ENCODE data around the gene GATAD2A.

Gene GATAD2A

DNA sequence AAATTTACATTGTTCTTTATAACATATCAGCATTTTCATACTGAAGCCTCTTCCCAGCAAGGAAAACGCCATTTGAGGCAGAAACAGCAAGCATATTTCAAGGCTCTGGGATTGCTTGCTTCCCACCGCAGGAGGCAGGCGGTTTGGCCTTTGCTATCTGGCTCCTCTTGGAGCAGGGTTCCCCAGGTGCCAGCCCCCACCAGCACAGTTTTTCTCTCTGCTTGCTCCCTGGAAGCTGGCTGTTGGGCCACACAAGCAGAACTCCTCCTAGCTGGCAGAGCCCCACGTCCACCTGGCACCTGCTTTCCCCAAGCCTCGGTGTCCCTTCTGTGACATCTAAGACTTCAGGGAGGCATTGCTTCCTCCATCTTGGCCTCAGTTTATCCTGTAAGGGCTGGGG is 16.7 kb downstream of the GATAD2A start:
- no peak for DNase-seq

DNA sequence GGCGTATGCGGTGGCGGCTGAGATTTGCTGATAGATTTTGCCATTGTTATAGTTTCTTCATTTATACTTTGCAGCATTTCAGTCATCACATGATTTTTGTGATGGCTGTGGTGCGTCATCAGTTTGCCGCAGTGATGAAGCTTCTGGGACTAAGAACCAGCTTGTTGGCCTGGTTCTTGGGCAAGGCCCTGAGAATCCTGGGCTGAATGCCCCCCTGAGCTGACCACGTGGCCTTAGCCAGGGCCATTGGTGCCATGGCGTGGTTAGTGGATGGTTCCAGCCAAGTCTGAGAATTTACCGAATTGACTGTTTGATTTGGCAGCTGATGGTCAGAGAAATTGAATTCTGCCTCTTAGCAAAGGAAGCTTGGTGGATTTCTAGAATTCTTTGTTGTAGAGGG is 17.8 kb downstream of the GATAD2A start:
- no peak for DNase-seq

DNA sequence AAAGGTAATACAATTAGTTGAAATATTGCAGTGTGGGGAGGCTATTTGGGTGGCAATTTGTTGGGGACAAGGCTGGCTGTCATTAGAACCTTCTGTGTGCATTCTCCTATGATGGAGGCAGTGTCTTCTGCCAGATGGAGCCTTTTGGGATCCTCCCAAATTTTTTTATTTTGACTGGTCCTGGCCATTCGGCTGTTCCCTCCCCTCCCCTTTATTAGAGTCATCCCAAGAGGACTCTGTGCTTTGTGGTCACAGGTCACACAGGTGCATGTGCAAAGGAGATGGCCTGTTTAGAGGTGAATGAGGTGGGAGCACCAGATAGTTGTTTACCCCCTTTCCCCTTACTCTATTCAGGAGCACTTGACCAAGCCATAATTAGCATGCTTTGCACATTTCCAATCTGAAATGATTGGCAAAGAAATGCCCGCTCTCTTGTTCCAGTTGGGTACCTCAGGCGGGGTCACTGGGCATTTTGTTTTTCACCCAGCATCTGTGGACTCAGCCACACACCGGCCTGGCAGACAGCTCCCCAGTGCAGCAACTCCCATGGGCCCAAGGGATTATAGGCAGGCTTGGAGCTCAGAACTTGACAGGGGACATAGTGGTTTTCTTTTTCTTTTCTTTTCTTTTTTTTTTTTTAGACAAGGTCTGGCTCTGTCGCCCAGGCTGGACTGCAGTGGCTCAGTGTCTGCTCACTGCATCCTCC is 19.8 kb downstream of the GATAD2A start:
- DNase-seq: no peak

DNA sequence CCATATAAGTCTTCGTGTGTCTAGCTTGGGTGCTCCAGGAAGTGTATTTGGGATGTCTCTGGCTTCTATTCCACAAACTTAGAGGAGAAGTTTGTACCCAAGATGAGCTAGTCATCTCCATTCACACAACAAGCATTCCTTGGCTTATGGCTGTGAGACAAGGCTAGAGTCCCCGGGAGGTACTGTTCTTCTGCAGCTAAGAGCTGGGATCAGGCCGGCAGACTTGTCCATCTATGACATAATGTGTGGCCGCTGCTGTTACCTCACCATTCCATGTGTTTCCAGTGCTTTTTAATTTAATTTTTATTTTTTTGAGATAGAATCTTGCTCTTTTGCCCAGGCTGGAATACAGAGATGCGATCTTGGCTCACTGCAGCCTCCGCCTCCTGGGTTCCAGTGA is 20.7 kb downstream of the GATAD2A start:
- DNase-seq: no peak

- DNase-seq: no peak
These were observed 21.3 kb downstream of the GATAD2A start for GRCh38 chr19:19426799-19427198.

DNA sequence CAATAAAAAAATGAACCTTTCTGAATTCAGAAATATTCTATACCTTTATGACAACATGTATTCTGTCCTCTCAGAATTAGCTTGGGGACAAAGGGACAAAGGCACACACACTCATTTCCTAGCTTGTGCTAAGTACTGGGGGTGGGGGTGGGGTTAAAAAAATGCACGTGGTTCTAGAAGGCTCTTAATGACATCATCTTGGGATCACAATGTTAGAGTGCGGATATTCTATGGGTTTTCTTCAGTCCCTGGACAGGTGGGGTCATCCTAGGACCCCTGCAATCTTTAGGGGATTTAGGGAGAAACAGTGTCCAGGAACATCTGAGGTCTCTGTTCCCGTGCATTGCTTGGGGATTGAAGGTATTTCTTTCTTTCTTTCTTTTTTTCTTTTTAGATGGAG is 21.8 kb downstream of the GATAD2A start:
- no peak for DNase-seq

- DNase-seq: no peak
These were observed 22.5 kb downstream of the GATAD2A start for GRCh38 chr19:19427944-19428343.

DNA sequence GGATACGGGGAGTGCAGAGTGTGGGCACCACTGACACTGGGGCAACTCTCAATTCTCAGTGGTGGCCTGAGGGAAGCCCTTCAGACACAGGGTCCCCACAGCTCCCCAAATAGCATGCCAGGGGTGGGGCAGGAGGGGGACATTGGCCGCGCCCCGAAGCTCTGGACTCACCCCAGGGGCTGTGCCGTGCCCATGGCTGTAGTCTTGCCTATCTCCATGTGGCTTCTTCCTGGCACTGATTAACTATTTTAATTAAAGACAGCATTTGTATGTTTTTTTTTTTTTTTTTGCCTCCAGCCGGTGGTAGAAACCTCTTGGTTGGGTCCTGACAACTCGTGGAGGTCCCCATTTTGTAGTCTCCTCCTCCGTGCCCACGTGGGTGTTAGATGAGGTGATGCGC is 23.3 kb downstream of the GATAD2A start:
- no peak for DNase-seq

- DNase-seq: no peak
These were observed 23.9 kb downstream of the GATAD2A start for GRCh38 chr19:19429361-19429760.

DNA sequence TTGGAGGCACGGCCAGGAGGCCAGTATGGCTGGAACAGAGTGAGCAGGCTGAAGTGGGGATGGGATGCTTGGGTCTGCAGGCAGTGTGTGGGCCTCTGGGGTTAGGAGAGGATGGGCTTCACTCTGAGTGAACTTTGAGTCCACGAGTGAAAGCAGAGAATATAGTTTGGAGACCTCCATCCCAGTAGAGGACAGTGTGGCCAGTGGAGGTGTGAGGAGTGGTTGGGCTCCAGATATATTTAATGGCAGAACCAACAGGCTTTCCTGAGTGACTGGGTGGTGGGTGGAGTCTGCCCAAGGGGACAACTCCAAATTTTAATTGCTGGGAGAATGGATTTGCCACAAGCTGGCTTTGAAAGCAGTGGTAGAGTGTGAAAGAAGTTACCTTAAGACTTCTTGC is 27.3 kb downstream of the GATAD2A start:
- no peak for DNase-seq

DNA sequence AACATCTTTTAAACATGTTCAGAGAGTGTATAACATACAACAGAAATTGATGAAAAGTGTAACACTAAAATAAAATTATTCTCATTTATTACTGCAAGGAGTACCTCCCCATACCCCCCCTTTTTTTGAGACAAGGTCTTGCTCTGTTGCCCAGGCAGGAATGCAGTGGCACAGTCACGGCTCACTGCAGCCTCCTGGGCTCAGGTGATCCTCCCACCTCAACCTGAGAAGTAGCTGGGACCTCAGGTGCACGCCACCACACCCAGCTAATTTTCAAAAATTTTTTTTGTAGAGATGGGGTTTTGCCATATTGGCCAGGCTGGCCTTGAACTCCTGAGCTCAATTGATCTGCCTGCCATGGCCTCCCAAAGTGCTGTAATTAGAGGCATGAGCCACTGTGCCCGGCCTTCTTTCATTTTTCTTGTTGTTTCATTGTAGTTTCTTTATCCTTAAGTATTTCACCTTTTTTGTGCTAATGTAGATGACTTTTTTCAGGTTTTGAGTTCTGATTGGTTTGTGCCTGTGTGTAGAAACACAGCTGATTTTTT is 28.3 kb downstream of the GATAD2A start:
- no peak for DNase-seq

GRCh38 chr19:19434483-19435045 is 29.1 kb downstream of the GATAD2A start:
- no peak for DNase-seq

DNA sequence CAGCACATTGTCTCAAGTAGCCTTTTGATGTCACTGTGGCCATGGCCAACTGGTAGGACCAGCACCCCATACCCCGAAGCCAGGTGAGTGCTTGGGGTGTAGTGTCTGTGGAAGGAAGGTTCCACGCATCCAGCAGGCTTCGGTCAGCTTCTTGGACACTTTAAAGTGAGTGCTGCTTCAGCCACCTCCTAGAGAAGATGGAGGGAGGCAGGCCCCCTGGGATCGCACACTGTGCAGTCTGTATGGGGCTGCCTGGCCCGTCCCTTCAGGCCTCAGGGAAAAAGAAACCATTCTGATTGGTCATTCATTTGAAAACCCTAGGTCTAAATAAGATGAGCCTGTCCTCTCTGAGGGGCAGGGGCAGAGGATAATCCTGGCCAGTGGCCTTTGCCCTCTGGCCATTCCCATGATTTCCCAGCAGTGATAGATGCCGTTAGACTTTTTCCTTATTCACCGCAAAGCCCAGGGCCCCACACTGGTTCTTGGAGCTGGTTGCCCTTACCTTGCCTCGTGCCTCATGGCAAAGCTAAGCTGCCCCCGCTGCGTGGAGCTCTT is 30.7 kb downstream of the GATAD2A start:
- DNase-seq: no peak

DNA sequence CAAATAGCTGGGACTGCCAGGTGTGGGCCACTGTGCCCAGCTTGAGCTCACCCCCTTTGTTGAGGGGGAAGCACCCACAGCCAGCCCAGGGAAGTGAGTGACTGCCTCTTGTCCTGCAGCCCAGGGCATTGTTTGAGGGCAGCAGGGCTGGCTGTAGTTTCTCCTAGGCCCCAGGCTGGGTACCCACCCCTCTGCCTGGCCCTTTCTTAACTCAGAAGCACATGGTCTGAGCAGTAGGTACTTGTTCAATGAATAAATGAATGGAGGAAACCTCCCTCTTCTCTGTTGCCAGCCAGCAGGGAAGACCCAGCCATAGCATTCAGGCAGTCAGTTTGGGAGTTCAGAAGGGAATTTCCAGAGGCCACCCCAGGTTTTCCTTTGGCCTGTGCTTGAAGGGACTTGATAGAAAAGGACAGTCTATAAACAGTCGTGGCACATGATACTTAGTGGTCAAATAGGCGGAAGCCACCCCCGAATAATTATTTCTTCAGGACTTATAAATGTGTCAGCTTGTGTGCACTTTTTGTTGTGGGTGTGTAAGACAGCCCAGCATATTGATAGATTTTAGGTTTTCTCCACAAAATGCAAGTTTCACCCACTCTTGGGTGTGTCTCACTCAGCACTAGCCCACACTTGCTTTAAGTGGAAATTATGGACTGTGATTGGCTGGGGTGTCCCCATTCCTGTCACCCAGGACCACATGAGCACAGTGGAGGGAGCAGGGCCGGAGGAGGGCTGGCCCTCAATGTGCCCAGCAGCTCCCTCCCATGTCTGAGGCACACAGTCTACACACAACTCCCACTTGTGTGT is 33.1 kb downstream of the GATAD2A start:
- DNase-seq: no peak

DNA sequence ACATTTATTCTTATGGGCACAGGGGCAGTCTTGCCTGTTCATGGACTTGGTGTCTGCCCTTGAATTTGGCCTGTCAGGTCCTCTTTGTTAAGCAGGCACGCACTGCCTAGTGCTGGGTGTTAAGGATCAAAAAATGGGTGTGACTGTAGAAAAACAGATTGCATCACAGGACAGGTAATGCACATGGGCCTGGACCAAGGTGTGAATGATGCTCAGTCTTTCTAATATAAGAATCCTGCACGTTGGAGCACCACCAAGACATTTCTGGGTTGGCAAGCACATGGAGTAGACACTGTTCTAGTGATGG is 33.7 kb downstream of the GATAD2A start:
- no peak for DNase-seq

- DNase-seq: no peak
These were observed 37.8 kb downstream of the GATAD2A start for GRCh38 chr19:19443283-19443682.

- DNase-seq: no peak
These were observed 38.6 kb downstream of the GATAD2A start for GRCh38 chr19:19443902-19444680.

DNA sequence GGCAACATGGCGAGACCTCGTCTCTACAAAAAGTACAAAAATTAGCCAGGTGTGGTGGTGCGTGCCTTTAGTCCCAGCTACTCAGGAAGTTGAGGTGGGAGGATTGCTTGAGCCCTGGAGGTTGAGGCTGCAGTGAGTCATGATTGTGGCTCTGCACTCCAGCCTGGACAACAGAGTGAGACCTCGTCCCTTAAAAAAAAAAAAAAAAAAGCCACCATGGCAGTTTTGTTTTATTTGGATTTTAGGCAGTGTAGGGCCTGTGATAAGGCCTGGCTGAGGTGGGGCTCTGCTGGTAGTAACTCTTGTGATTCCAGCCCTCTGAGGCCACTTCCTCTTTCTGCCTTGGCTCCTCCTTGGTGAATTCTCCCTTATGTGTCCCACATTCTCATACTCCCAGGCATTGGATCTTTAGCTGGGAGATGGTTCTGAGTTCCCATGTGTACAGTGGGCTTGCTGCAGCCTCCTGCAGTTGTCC is 39.2 kb downstream of the GATAD2A start:
- DNase-seq: no peak

- DNase-seq: no peak
These were observed 39.8 kb downstream of the GATAD2A start for GRCh38 chr19:19445288-19445687.

GRCh38 chr19:19445911-19446361 is 40.5 kb downstream of the GATAD2A start:
- no peak for DNase-seq

DNA sequence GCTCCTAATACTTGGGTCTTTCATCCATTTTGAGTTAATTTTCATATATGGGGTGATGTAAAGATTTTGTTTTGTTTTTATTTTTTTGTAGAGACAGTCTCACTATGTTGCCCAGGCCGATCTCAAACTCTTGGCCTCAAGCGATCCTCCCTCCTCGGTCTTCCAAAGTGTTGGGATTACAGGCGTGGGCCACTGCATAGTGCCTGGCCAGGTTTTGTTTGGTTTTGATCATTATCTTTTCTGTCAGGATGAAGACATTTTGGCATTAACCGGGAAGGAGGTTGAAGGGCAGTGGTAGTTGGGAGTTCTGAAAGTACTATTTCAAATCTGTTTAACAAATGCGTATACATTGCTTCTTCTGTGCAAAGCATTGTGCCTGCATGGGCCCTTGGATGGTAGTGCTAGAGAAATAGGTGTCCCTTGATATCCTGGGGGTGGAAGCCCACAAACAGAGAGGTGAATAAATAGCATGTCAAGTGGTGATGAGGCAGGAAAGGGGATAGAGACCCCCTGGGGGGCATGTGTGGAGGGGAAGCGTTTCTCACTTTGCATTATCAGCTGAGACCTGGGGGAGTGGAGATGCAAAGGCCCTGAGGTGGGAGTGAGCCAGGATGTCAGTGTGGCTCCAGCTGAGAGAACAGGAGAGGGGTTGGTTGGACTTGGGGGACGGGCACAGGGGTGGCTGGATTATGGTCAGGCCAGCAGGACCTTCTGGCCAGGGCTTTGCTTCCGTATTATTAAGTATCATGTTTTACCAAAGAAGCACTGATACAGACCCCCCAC is 41.4 kb downstream of the GATAD2A start:
- DNase-seq: no peak
